Hepatocyte (in vitro differentiated cells): ENCODE measurements around the gene PER2.

Source experiments
- CTCF ChIP-seq: fragments of 200-600 bp; sonication (generic); IDR thresholded peaks from 2 replicates; pipeline ENCODE4 v1.5.1; 2016; ENCODE audit warnings: antibody characterized with exemption, mild to moderate bottlenecking; ENCODE audit not compliant: poor library complexity
- EZH2phosphoT487 ChIP-seq: fragments of 200-600 bp; sonication (generic); IDR thresholded peaks from one replicate; pipeline ENCODE4 v1.6.1; 2018; ENCODE audit warnings: antibody characterized with exemption, mild to moderate bottlenecking, low read depth, moderate library complexity; ENCODE audit not compliant: unreplicated experiment, severe bottlenecking

- TF ChIP-seq CTCF (no peak), EZH2phosphoT487 (no peak)
Measured at GRCh38 chr2:238286987-238287736, 1.2 kb downstream of the PER2 start.
